Stimulated activated CD8-positive, alpha-beta memory T cell treated with anti-CD3 and anti-CD28 coated beads, Interleukin-4, amount 100 ng/mL, for 24 hours (primary cell): ENCODE measurements around the gene NLK.
"Not testable (repeated sequence)": the region's sequence is repeated elsewhere in the genome, so short reads cannot be mapped to it uniquely, and the experiment has no call there.

Experiments used
- DNase-seq: peaks from one replicate; pipeline ENCODE4 v3.0.0-alpha.2; 2020; ENCODE audit warnings: low read depth

The NLK gene

GRCh38 chr17:28159004-28159403 lies 116.5 kb downstream of the NLK start:
- DNase-seq = no peak

- DNase-seq = no peak
Observed at GRCh38 chr17:28159924-28160323, 117.4 kb downstream of the NLK start.

- no peak for DNase-seq
Observed at GRCh38 chr17:28160610-28161009, 118.1 kb downstream of the NLK start.

DNA sequence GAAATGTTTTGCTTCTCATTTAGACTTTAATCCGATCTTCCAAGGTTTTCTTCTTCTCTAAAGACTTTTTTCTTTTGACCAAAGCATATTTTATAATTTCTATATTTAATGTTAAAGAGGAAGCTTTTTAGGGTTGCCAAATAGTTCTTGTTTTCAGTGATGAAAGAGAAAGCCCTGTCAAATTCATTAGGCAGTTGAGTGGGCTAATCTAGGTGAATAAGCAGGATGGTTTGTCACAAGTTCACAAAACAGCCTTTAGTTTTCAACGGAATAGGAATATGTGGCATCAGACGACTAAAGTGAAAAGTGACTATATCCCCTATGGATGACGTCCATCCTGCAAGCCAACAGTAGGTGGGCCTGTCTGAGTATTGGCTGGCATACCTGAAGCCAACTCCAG lies 118.8 kb downstream of the NLK start:
- DNase-seq = no peak

DNA sequence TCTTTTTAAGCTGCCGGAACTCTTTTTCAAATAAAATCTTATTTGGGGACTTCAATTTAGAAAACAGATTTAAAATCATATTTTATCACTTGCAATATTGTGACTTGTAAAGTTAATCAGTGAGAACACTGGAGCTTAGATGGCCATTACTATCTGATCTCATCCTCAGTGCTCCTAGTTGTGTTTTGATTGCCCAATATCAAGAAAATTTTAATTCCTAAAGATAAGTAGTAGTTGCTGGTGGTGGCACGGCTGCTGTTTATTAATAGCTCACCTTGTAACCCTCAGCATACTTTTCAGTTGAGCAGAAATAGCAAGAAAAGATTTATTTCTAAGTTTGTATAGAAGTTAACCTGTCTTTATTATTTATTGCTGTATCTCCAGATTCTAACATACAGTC lies 124.0 kb downstream of the NLK start:
- no peak for DNase-seq

DNA sequence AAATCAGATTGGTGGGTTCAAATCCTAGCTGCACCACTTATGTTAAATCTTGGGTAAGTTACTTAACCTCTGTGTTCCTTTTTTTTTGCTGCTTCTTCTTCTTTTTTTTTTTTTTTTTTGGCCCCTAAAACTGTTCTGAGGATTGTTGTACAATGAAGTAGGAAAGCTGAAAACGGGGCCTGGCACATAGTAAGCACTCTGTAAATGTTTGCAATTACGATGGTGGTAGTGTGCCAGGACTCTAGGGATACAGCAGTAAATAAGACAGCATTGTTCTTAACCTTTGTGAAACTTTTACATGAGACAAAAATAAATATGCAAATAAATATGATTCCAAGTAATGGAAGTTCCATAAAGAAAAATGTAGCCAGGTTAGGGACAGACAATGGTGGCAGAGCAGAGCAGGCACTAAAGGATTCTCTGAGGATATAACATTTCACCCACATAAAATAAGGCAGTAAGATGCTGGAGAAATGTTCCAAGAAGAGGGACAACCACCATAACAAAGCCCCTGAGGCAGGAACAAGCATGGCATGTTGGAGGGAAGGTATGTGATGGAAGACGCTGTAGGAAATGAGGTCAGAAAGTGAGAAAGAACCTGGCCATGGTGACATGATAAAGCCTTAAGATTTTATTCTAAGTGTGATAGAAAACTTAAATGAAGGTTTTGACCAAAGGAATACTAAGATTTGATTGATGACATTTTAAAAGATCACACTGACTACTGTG lies 127.3 kb downstream of the NLK start:
- DNase-seq = no peak

- DNase-seq = no peak
Observed at GRCh38 chr17:28170771-28171170, 128.3 kb downstream of the NLK start.

DNA sequence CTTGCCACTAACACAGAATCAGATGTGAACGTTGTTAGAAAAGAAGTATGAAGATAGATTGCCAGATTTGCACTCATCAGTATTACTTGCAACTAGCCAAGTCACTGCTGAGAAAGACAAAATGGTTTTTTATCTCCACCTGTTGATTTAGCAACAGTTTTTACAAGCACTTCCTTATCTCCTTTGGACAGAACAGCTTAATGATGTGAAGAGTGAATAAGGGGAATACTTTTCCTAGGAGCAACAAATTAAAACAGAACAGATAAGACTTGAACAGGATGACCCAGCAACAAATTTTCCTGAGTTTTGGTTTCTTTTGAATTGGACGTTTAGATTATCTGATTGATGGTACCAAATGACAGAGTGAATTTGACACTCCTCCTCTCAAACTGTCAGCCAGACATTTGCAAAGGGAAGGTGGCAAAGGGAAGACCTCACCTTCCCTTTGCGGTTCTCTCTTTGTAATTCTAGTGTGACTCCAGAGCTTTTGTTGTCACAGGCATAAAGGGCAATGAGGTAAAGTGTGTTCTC lies 130.6 kb downstream of the NLK start:
- no peak for DNase-seq

DNA sequence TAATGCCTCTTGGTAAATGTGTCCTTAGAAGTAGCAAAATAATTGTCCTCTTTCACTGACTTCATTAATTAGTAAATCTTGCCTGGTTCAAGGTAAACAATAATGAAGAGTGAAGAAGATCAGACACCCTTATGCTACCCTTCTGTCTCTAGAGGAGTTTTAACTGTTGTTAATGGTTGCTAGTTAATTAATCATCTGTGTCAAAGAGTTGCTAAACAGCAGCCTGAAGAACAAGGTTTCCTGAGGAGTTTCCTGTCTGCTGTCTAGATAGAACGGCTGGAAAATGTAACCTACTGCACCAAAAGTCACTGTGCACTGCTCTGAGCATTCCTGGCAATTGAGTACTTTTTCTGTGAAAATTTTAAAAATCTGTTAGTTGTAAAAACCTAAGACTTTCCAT lies 131.3 kb downstream of the NLK start:
- DNase-seq = no peak

GRCh38 chr17:28174352-28175046 lies 132.0 kb downstream of the NLK start:
- peak; percentile 5 for DNase-seq

- no peak for DNase-seq
Observed at GRCh38 chr17:28177351-28177750, 134.9 kb downstream of the NLK start.

- DNase-seq = no peak
Observed at GRCh38 chr17:28178800-28179199, 136.3 kb downstream of the NLK start.

GRCh38 chr17:28180449-28180848 lies 138.0 kb downstream of the NLK start:
- DNase-seq = no peak

- no peak for DNase-seq
Observed at GRCh38 chr17:28181568-28181967, 139.1 kb downstream of the NLK start.

DNA sequence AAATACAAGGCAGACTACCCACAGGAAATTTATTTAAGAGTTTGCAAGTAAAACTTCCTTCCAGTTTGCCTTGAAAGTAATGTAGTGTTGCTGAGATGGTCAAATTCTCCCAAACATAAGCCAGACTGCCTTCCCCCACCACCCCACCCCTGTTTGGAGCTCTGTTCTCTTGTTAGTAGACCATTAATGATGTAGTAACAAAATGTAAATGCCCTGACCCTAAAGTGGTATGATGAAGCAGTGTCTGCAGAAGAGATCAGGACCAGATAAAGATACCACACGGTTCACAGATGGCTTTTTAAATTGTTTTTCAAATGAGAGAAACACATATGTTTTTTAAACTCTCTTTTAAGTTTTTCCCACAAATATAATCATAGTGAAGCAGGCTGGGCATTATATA lies 140.1 kb downstream of the NLK start:
- no peak for DNase-seq

DNA sequence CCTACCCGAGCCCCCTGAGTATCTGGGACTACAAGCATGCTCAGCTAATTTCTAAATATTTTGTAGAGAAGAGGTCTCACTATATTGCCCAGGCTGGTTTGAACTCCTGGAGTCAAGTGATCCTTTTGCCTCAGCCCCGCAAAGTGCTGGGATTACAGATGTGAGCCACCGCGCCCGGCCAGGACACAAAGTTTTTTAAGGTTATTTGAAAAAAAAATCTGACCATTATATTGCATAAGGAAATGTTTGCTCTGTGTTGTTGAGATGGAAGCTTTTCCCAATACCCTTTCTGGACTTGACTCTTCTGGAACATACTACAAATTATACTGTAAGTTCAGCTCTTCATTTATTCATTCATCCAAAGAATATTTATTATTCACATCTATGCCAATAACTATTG lies 143.2 kb downstream of the NLK start:
- no peak for DNase-seq

GRCh38 chr17:28186472-28186871 lies 144.0 kb downstream of the NLK start:
- DNase-seq = not testable (repeated sequence)

GRCh38 chr17:28187931-28188330 lies 145.5 kb downstream of the NLK start:
- DNase-seq = no peak

DNA sequence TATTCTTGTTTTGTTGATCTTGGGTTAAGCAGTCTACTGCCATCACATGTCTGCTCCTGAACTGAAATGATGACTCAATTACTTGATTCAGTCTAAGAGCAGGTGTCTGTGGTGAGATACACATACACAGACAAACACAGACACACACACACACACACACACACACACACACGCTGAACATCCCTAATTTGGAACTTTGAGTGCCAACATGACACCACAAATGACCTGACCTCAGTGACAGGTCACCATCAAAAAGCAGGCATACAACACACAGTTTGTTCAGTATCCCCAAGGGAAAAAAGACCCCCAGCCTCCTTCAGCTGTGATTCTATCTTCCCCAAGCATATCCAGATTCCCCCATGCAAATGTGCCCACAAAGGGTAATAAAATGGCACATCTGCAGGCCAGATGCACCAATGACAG lies 146.4 kb downstream of the NLK start:
- no peak for DNase-seq

DNA sequence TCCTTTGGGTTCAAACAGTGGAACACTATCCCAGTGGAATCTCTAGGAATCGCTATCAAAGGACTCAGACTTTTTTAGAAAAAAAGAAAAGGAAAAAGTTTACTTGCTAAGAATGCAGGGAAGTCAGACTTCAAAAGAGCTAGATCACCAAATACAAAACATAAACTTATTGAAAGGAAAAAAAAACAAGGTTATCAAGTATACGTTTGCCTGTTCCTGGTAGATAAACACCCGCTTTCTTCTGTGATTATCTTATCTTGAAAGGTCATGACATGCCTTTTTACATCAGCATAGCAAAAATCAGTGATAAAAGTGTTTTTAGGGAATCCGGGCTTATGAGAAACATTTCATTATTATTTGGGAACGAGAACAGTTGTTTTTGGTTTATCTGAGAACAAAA lies 147.2 kb downstream of the NLK start:
- no peak for DNase-seq

DNA sequence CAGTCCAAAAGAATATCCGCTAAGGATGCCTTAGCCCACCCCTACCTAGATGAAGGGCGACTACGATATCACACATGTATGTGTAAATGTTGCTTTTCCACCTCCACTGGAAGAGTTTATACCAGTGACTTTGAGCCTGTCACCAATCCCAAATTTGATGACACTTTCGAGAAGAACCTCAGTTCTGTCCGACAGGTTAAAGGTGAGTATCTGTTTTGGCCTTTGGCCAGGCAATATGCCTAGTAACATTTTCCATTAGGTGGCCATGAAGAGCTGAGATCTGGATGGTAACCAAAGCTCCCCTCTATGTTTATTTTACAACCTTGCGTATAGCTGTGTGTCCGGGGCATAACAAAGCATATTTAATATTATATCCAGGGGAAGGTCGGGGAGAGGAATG lies 148.5 kb downstream of the NLK start:
- no peak for DNase-seq

- no peak for DNase-seq
Observed at GRCh38 chr17:28193241-28193640, 150.8 kb downstream of the NLK start.

GRCh38 chr17:28194382-28194781 lies 151.9 kb downstream of the NLK start:
- DNase-seq = no peak

DNA sequence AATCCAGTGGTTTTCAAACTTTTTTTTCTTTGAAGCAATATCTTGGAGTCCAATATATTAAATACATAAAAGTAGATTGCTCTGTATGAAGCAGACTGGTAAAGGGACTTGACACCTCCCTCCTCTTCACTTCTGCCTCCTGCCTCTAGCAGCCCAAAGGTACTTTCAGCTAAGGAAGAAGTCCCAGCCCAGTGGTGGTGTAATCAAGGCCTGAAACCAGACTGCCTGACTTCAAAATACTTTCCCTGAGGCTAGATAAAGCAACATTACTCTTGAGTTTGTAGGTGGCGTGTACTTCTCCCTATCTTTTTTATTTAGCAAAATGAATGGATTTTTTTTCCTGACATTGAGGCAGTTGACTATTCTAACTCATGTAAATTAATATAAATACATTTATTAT lies 154.2 kb downstream of the NLK start:
- no peak for DNase-seq
